Left cardiac atrium (tissue), 4 donors: ENCODE measurements around the gene ZNF793. TPM values are rescaled to one million over a fixed set of nuclear protein-coding genes. Genes with fewer than 3 reads are reported as not detected.

ENCODE experiments used
- ATAC-seq, 2 donors: fragments of 200-7000 bp; cut with Tn5 transposase; one replicate each; pipeline ENCODE4 v1.9.1; 2020; ENCODE audit warnings: mild to moderate bottlenecking in 2 of 2, moderate library complexity in 2 of 2
- DNase-seq: peaks from one replicate; pipeline ENCODE4 v3.0.0-alpha.2; 2020
- intact Hi-C, 2 donors: fragments of 100-400 bp; cut with DNase I; formaldehyde crosslinking; loops; one replicate each; pipeline versions ENCODE4 v1.14.1 to v1.15.1; 2022 to 2023
- long read RNA-seq: library from polyadenylated mRNA; unstranded; transcript quantifications from one replicate; pipeline ENCODE4 v2.0.0, GENCODE V29; 2021
- total RNA-seq, 2 donors: library from RNA; stranded (reverse); fragmentation: NEBNext Ultra II Directional; extraction: Animal tissue kit (Norgen Biotek cat#: 25700); gene quantifications; one replicate each; pipeline ENCODE4 v1.2.1, GENCODE V29; 2021
- donor health status: DM: no; HTN: yes; CAD: no.
- donor health status: DM: no; HTN: yes; CAD: no; lungs with severe emphysema.
- donor health status: DM: yes; HTN: yes; CAD: no.
- donor health status: Dilated cardiomyopathy.

The ZNF793 gene
- 1 to 10 TPM; 5.1 to 6.3 TPM for total RNA-seq
- long read RNA-seq, partial matches to known transcripts: 1 of 1 reads
- long read RNA-seq, other reads (novel, unspliced or antisense): 0 of 1 reads

DNA sequence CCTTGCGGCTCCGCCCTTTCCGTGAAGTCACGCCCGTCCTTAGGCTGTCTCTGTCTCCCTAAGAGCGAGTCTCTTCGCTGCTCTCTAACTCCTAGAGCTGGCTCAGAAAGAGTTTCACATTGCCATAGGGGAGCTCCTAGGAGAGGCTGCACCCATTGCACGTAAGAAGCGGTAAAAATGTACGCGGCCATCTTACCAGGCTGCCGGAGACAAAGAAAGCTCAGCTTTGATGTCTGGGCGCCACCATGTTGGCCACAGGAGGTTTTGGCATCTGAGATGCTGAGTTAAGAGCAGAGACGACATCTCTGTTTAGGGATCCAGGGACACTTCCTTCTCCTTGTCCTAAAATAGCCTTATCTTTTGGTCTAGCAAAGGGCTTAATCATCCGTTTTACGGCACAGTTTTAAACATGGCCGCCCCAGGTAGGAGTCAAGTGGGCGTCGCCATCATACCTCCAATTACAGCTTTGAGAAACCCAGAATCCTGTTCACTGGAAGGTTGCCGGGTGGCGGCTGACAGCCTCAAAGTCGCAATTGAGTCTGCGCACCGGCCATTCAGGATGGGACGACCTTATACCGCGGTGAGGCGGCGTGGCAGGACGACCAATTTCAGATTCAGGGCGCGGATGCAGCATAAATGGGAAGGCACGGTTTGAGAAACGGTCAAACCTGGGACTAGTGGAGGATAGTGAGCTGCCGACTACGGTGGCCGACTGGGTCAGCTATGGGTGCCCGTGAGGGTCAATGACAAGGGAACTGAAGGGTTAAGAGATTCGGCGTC is at the start of gene ZNF793:
Gene ZNF793, plus strand, starts transcription at position 553 of the 780 bp plus-strand sequence. CDS start 16,501 bp downstream, outside the sequence.
- ATAC-seq (peak; percentile 91 to 95), DNase-seq (peak; percentile 87)
- intact Hi-C loops: no loop called here

DNA sequence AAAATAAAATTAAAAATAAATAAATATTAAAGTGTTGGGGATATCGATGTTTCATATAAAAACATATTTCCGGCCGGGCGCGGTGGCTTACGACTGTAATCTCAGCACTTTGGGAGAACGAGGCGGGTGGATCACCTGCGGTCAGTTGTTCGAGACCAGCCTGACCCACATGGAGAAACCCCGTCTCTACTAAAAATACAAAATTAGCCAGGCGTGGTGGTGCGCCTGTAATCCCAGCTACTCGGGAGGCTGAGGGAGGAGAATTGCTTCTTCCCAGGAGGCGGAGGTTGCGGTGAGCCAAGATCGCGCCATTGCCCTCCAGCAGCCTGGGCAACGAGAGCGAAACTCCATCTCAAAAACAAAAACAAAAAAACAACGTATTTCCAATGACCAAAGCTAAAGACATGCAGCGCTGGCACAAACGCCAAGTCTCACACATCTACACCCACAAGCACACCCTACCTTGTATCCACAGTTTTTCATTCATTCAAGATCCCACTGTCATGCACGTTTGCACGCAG is 40.4 kb upstream of the ZNF793 start:
- intact Hi-C loops: loop anchor here in 1 of 2 donors (5.0 kb wide), 1 partner anchor 94 kb away; the partner anchor contains the start of gene ZNF527
- DNase-seq: no peak

DNA sequence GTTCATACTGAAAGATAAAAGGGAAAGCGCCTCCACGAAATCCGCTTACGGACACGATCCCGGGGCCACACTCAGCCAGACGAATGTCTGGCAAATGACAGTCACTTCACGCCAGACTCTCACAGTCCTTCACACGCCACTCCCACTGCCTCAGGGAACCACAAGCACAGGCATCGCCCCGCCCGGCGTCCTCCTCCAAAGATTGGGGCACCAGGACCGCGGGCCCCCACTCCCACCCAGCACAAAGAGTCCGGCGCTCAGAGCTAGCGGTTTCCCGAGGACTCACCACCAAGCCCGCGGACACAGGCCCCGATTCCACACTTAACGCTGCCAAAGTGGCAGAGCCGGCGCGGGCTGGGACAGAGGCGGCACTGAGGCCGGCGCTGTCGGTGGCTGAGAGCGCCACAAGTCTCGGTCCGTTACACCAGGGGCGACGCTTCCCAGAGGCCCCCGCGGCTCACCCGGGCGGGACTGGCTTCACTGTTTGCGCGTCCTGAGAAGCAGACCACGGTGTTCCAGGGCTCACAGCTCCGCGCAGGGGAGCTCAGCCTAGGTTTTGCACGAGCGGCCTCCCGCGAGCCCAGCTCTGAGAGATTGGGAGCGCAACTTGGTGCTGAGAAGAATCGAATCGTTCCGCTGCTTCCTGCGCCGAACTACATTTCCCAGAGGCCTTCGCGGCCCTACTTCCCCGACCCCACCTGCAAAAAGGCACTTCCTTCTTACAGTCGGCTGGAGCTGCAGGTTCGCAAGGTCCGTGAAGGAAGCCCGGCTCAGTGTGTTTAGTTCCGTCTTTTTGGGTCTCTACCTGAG is 39.7 kb upstream of the ZNF793 start, which contains the start of gene ZNF569:
Gene ZNF569, minus strand, starts transcription at position 647 of the 810 bp plus-strand sequence. CDS start 22,523 bp downstream, outside the sequence.
- intact Hi-C loops: loop anchor here in 1 of 2 donors (5.0 kb wide), 1 partner anchor 95 kb away; the partner anchor contains the start of gene ZNF527
- ATAC-seq: peak; percentile 83 to 88
- DNase-seq: peak; percentile 93

More for the DNA sequence above, 40.4 kb upstream of the ZNF793 start:
- no peak for ATAC-seq

DNA sequence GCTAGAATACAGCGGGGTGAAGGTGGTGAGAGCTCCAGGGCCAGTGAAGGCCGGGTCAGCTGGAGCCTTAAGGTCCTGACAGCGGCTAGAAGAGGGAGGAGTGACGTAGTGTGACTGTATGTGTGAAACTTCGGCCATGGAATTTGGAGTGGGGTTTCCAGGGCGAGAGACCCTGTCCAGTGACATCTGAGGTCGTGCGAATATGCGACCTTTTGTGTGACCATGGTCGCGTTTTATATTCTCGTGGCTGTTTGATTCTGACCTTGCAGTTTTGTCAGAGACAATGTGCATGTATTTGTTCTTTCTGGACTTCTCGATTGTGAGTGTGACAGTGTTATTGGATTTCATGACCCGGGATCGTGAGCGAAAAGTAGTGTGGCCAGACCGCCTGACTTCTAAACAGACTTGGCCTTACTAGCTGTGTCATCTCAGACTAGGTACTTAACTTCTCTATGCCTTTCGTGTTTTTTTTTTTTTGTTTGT is 39.1 kb upstream of the ZNF793 start:
- no peak for ATAC-seq
- intact Hi-C loops: loop anchor here in 1 of 2 donors (5.0 kb wide), 1 partner anchor 95 kb away; the partner anchor contains the start of gene ZNF527
- no peak for DNase-seq

DNA sequence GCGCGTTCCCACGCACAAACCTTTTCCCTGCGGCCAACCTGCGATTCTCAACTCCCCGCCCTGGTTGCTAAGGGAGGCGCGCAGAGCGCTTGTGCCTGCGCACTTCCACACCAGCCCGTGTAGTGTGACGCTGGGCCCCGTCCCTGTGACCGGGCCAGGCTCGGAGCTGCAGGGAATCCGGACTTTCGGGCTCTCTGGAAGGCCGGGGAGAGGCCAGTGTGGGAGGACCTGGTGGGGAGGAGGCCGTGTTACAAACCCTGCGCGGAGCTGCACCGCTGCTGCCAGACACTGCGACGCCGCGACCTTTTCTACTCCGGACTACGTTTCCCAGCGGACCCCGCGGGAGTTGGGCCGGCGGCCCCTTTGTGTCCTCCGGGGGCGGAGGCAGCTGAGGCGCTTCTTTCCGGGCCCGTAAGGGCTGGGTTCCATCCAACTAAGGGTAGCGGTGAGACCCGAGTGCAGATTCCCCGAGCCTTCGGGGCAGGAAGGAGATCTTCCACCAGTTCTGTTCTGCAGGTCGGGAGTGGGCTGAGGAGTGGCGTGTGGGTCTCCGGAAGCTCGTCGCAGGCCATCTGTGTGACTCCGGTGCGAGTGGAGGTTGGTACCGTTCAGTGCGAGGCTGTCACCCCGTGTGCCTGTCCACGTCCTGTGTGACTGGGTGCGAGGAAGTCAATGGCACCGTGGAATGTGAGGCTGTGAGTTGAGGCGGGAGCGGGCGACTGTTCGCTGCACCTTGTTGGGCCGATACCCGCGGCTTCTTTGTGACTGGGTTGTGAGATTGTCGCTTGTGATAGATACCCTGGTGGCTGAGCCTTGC is 37.6 kb upstream of the ZNF793 start, which contains the start of gene ZNF570:
Gene ZNF570, plus strand, starts transcription at position 396 of the 817 bp plus-strand sequence. CDS start 999 bp downstream, outside the sequence.
- peak; percentile 93 for DNase-seq
- ATAC-seq: peak; percentile 87 to 92
- intact Hi-C loops: loop anchor here in 1 of 2 donors (5.0 kb wide), 1 partner anchor 97 kb away; the partner anchor contains the start of gene ZNF527

DNA sequence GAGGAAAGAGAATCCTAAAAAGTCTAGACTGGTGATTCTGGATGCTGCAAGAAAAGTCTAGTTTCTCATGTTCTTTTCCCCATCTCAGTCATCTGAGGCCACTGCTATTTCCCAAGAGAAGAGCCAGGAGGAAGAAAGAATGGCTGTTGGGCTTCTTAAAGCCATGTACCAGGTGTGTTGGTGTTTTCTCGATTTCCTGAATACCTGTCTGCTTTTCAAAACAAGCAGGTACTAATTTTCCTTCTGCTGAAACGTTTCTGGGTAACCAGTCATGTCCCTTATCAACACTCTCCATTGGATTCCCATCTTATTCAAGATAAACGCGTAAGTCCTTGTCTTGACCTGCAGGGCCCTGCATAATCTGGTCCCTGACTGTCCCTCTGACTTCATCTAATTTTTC is 36.5 kb upstream of the ZNF793 start:
- no peak for ATAC-seq
- DNase-seq: no peak
- intact Hi-C loops: no loop called here

DNA sequence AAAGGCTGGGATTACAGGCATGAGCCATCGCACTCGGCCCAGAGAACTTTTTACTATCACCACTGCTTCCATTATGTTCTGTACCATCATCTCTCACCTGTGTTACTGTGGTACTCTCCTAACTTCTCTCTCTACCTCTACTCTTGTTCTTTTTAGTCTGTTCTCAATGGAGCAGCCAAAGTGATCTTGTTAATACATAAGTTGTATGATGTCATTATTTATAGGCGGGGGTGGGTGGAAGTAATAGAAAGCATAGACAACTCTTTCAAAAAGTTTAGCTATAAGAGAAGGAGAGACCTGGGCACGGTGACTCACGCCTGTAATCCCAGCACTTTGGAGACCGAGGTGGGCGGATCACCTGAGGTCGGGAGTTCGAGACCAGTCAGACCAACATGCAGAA is 34.6 kb upstream of the ZNF793 start:
- intact Hi-C loops: no loop called here
- DNase-seq (no peak), ATAC-seq (no peak)

DNA sequence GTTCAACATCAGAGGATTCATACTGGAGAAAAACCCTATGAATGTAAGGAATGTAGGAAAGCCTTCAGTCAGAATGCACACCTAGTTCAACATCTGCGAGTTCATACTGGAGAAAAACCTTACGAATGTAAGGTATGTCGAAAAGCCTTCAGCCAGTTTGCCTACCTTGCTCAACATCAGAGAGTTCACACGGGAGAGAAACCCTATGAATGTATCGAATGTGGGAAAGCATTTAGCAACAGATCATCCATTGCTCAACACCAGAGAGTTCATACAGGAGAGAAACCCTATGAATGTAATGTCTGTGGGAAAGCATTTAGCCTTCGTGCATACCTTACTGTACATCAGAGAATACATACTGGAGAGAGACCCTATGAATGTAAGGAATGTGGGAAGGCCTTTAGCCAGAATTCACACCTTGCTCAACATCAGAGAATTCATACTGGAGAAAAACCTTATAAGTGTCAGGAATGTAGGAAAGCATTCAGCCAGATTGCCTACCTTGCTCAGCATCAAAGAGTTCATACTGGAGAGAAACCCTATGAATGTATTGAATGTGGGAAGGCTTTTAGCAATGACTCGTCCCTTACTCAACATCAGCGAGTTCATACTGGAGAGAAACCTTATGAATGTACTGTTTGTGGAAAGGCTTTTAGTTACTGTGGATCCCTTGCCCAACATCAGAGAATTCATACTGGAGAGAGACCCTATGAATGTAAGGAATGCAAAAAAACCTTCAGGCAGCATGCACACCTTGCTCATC is 22.2 kb upstream of the ZNF793 start:
- intact Hi-C loops: no loop called here
- DNase-seq: no peak
- no peak for ATAC-seq

DNA sequence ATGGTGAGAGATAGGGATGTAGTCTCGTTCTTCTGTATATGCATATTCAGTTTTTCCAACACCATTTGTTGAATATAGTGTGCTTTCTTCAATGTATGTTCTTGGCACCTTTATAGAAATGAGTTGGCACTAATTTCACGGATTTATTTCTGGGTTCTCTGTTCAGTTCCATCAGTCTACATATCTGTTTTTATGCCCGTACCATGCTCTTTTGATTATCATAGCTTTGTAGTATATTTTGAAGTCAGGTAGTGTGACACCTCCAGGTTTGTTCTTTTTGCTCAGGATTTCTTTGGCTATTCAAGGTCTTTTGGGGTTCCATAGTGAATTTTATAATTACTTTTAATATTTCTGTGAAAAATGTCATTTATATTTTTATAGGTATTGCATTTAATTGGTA is 14.5 kb upstream of the ZNF793 start:
- intact Hi-C loops: no loop called here
- DNase-seq (no peak), ATAC-seq (no peak)

DNA sequence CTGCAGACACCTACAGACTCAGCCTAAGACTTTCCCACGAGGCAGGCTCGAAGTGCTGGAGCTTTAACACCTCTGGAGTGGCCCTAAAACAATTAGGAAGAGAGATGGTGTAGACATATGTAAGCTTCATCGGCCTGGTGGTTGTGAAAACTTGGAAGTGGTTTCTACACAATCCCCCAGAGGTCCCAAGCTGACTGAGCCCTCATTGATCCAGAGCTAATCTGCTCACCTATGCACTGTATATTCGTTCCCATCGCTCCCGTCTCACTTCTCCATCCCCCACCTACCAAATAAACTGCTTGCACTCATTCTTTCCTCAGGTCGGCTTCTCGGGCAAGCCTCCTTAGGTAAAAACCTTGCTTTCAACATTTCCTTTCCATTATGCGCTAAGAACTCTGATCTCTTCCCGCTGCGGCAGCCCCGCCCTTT is 767 bp upstream of the ZNF793 start:
- no peak for DNase-seq
- peak; percentile 13 to 25 for ATAC-seq
- intact Hi-C loops: no loop called here

DNA sequence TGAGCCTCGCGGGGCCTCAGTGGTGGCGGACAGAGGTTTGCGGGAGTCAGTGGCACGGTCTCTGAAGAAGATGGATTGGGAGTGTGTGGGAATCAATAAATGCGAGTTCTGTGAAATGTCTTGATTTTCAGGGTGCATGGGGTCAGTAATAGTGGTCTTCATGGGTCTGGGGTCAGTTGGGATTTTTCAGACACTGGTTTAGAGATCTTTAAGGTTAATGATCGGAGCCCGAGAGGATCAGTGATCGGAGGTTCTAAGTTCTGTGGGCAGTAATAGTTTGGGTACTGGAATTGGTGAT is 377 bp downstream of the ZNF793 start:
- DNase-seq (no peak), ATAC-seq (no peak)
- intact Hi-C loops: no loop called here

DNA sequence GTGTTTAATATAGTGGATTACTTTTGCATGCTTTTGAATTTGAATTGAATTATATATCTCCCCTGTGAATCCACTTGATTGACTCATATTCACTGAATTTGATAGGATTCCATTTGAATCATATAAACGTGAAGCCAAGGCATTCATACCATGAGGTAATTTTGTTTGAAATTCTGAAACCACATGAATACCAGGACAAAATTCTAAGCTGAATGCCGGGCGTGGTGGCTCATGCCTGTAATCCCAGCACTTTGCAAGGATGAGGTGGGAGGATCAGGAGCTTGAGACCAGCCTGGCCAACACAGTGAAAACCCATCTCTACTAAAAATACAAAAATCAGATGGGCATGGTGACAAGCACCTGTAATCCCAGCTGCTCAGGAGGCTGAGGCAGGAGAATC is 4.4 kb downstream of the ZNF793 start:
- ATAC-seq (no peak), DNase-seq (no peak)
- intact Hi-C loops: no loop called here

DNA sequence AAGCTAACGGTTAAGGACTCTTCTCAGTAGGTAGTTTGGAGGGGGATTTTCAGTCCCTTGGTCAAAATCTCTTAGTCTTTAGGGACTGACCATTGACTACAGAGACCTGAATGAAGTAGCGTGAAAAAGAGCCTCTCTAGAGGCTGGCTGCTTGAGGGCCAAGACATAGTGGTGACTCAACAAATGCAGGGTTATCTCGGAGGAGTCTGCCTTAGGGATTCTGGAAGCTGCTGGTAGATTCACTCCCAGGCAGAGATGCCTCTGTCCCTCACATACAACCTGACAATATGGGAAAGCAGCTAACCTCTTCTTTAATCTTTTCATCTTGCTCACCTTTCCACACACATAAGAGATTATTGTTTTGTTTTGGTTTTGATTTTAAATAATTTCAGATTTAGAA is 5.1 kb downstream of the ZNF793 start:
- no peak for DNase-seq
- ATAC-seq: no peak
- intact Hi-C loops: no loop called here

DNA sequence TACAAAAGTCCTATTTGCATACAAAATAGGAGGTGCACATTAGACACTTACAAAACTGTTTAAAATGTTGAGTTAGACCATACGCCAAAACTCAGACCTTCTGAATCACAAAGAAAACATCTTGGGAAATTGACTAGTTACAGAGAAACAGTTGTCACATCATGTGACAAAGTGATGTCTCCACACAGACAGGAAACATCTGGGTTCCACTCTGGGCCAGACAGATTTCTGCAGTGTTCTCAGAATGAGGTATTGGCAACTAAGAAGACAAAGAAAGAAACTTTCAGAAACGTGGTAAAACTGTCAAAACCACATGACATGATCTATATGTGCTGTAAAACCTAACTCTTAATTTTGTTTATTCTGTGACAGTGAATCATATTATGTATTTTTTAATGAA is 6.7 kb downstream of the ZNF793 start:
- no peak for DNase-seq
- ATAC-seq: no peak
- intact Hi-C loops: no loop called here

DNA sequence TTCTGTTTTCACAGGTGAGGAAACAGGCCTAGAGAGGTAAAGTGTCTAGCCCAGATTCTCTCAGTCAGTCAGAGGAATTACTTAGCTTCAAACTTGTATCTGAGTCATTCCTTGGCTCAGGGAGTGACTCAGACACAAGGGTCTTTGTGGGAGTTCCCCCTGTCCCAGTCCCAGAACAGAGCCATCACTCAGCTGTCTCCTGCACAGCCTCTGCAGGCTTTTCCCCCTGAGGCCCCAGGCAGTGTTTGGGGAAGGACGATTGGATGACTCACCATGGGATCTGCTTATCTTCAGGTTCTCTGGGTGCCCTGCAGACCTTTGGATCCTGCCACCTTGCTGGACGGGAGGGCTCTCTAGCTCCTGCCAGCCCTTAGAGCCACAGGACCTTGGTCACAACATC is 13.2 kb downstream of the ZNF793 start:
- DNase-seq: no peak
- ATAC-seq: no peak
- intact Hi-C loops: no loop called here

DNA sequence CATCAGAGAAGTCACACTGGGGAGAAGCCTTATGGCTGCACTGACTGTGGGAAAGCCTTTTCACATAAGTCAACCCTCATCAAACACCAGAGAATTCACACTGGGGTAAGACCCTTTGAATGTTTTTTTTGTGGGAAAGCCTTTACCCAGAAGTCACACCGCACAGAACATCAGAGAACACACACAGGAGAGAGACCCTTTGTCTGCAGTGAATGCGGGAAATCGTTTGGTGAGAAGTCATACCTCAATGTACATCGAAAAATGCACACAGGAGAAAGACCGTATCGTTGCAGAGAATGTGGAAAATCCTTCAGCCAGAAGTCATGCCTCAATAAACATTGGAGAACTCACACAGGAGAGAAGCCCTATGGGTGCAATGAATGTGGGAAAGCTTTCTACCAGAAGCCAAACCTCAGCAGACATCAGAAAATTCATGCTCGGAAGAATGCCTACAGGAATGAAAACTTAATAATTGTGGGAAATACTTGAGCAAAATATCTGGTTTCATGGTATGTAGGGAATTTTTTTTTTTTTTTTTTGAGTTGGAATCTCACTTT is 30.7 kb downstream of the ZNF793 start:
- intact Hi-C loops: no loop called here
- ATAC-seq (no peak), DNase-seq (no peak)

DNA sequence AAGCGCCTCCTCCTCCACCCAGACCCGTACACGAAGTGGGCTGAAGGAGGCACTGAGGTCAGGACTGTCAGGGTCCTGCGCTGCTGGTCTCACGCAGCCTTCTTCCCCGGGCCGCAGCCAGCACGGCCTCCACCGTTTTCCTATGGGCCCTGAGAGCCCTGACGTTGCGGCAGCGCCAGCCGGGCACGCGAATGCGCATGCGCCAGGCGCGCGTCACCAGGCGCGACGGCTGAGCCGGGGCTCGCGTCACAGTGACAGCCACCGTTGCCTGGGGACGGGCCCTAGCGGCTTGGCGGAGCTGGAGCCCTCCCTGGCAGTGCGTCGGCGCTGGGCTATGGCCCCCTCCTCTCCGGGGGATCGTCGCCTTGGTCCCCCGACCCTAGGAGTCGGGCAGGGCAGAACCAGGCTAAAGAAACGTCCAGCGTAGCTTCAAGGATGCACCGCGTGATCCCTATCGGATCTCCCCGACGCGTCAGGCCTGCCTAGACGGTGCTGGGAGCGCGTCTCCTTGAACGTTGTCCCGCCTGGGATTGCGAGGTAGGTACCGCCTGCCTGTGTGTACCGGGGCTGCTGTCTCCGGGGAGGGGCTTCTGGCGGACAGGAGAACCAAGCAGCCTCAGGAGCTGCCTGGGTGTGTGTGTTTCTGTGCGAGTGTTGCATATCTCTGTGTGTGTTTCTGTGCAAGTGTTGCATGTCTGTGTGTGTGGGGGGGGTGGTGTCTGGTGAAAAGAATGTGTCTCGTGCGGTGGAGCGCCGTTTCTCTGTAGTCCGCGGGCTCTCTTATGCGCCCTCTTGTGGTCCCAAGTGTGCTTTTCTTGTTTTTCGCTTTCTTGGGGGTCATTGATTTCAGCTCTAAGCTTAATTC is 44.6 kb downstream of the ZNF793 start:
- DNase-seq: peak; percentile 51
- ATAC-seq: peak; percentile 57 to 90
- intact Hi-C loops: no loop called here
